ENCODE results near the gene DDR2.
A peak's percentile ranks its signal among the peaks of the same experiment; 100 is the strongest.
"Not testable (repeated sequence)": the region's sequence is repeated elsewhere in the genome, so short reads cannot be mapped to it uniquely, and the experiment has no call there.

The DDR2 gene

GRCh38 chr1:162732094-162732493, 99.8 kb downstream of the DDR2 start:
- no peak for DNase-seq (ENCODE audit: low read depth, low spot score)
- Histone ChIP-seq H3K27ac (peak overlapping the region; percentile 35; the same call in 1 of the 2 replicates), H3K36me3 (ENCODE audit: insufficient read depth, low read length) (peaks cover 74% of the 10 kb centered on the region), H3K9me3 (ENCODE audit: low read depth, low read length) (no peaks in the 10 kb centered on the region), H3K9ac (ENCODE audit: insufficient read length) (no peak overlapping the region), H3K4me3 (no peak overlapping the region)
- TF ChIP-seq FOXP2 (optimal IDR thresholded peaks at IDR 0.05; ENCODE audit: control extremely low read depth, extremely low read length, insufficient read depth) (no peak), EZH2 (IDR thresholded peaks at IDR 0.05) (no peak), POLR2AphosphoS5 (IDR thresholded peaks at IDR 0.05; ENCODE audit: borderline replicate concordance, low read depth, low read length) (no peak)

- H3K36me3 ChIP-seq (ENCODE audit: insufficient read depth, low read length), result peaks cover 74% of the 10 kb centered on the region
- peak overlapping the region; percentile 44; the same call in 1 of the 2 replicates for H3K27ac ChIP-seq
- H3K9me3 ChIP-seq (ENCODE audit: low read depth, low read length), result no peaks in the 10 kb centered on the region
- TF ChIP-seq POLR2AphosphoS5 (IDR thresholded peaks at IDR 0.05; ENCODE audit: borderline replicate concordance, low read depth, low read length) (no peak), EZH2 (IDR thresholded peaks at IDR 0.05) (no peak), FOXP2 (optimal IDR thresholded peaks at IDR 0.05; ENCODE audit: control extremely low read depth, extremely low read length, insufficient read depth) (no peak)
- no peak for DNase-seq (ENCODE audit: low read depth, low spot score)
- H3K9ac ChIP-seq (ENCODE audit: insufficient read length), result no peak overlapping the region
- H3K4me3 ChIP-seq, result no peak overlapping the region
These were observed 100.5 kb downstream of the DDR2 start for GRCh38 chr1:162732566-162733335.

- peak overlapping the region; percentile 44; the same call in 1 of the 2 replicates for H3K27ac ChIP-seq
- TF ChIP-seq EZH2 (IDR thresholded peaks at IDR 0.05) (no peak), POLR2AphosphoS5 (IDR thresholded peaks at IDR 0.05; ENCODE audit: borderline replicate concordance, low read depth, low read length) (no peak), FOXP2 (optimal IDR thresholded peaks at IDR 0.05; ENCODE audit: control extremely low read depth, extremely low read length, insufficient read depth) (no peak)
- H3K4me3 ChIP-seq, result no peak overlapping the region
- DNase-seq (ENCODE audit: low read depth, low spot score), result no peak
- no peak overlapping the region for H3K9ac ChIP-seq (ENCODE audit: insufficient read length)
- peaks cover 73% of the 10 kb centered on the region for H3K36me3 ChIP-seq (ENCODE audit: insufficient read depth, low read length)
- H3K9me3 ChIP-seq (ENCODE audit: low read depth, low read length), result no peaks in the 10 kb centered on the region
These were observed 101.0 kb downstream of the DDR2 start for GRCh38 chr1:162733336-162733590.

GRCh38 chr1:162734047-162734446, 101.8 kb downstream of the DDR2 start:
- Histone ChIP-seq H3K36me3 (ENCODE audit: insufficient read depth, low read length) (peaks cover 66% of the 10 kb centered on the region), H3K9ac (ENCODE audit: insufficient read length) (no peak overlapping the region), H3K9me3 (ENCODE audit: low read depth, low read length) (no peaks in the 10 kb centered on the region), H3K27ac (no peak overlapping the region), H3K4me3 (no peak overlapping the region)
- TF ChIP-seq POLR2AphosphoS5 (IDR thresholded peaks at IDR 0.05; ENCODE audit: borderline replicate concordance, low read depth, low read length), result no peak
- no peak for TF ChIP-seq EZH2 (IDR thresholded peaks at IDR 0.05)
- TF ChIP-seq FOXP2 (optimal IDR thresholded peaks at IDR 0.05; ENCODE audit: control extremely low read depth, extremely low read length, insufficient read depth), result no peak
- DNase-seq (ENCODE audit: low read depth, low spot score), result no peak

- H3K9ac ChIP-seq (ENCODE audit: insufficient read length), result no peak overlapping the region
- H3K27ac ChIP-seq, result no peak overlapping the region
- DNase-seq (ENCODE audit: low read depth, low spot score), result no peak
- H3K36me3 ChIP-seq (ENCODE audit: insufficient read depth, low read length), result peaks cover 71% of the 10 kb centered on the region
- no peak for TF ChIP-seq POLR2AphosphoS5 (IDR thresholded peaks at IDR 0.05; ENCODE audit: borderline replicate concordance, low read depth, low read length)
- TF ChIP-seq FOXP2 (optimal IDR thresholded peaks at IDR 0.05; ENCODE audit: control extremely low read depth, extremely low read length, insufficient read depth), result no peak
- no peak for TF ChIP-seq EZH2 (IDR thresholded peaks at IDR 0.05)
- no peaks in the 10 kb centered on the region for H3K9me3 ChIP-seq (ENCODE audit: low read depth, low read length)
- no peak overlapping the region for H3K4me3 ChIP-seq
These were observed 103.9 kb downstream of the DDR2 start for GRCh38 chr1:162736184-162736583.

GRCh38 chr1:162736633-162737067, 104.4 kb downstream of the DDR2 start:
- Histone ChIP-seq H3K4me3 (no peak overlapping the region), H3K9me3 (ENCODE audit: low read depth, low read length) (no peaks in the 10 kb centered on the region), H3K9ac (ENCODE audit: insufficient read length) (no peak overlapping the region), H3K36me3 (ENCODE audit: insufficient read depth, low read length) (peaks cover 73% of the 10 kb centered on the region), H3K27ac (no peak overlapping the region)
- no peak for DNase-seq (ENCODE audit: low read depth, low spot score)
- TF ChIP-seq POLR2AphosphoS5 (IDR thresholded peaks at IDR 0.05; ENCODE audit: borderline replicate concordance, low read depth, low read length) (no peak), FOXP2 (optimal IDR thresholded peaks at IDR 0.05; ENCODE audit: control extremely low read depth, extremely low read length, insufficient read depth) (no peak)

- Histone ChIP-seq H3K9me3 (ENCODE audit: low read depth, low read length) (peaks cover 11% of the 10 kb centered on the region), H3K9ac (ENCODE audit: insufficient read length) (no peak overlapping the region), H3K27ac (no peak overlapping the region), H3K4me3 (no peak overlapping the region), H3K36me3 (ENCODE audit: insufficient read depth, low read length) (peaks cover 72% of the 10 kb centered on the region)
- TF ChIP-seq POLR2AphosphoS5 (IDR thresholded peaks at IDR 0.05; ENCODE audit: borderline replicate concordance, low read depth, low read length) (no peak), FOXP2 (optimal IDR thresholded peaks at IDR 0.05; ENCODE audit: control extremely low read depth, extremely low read length, insufficient read depth) (no peak), EZH2 (IDR thresholded peaks at IDR 0.05) (no peak)
- DNase-seq (ENCODE audit: low read depth, low spot score), result no peak
These were observed 108.5 kb downstream of the DDR2 start for GRCh38 chr1:162740755-162741154.

GRCh38 chr1:162741574-162741973, 109.3 kb downstream of the DDR2 start:
- no peak for DNase-seq (ENCODE audit: low read depth, low spot score)
- Histone ChIP-seq H3K4me3 (no peak overlapping the region), H3K9ac (ENCODE audit: insufficient read length) (no peak overlapping the region), H3K9me3 (ENCODE audit: low read depth, low read length) (peaks cover 11% of the 10 kb centered on the region), H3K27ac (no peak overlapping the region), H3K36me3 (ENCODE audit: insufficient read depth, low read length) (peaks cover 72% of the 10 kb centered on the region)
- TF ChIP-seq EZH2 (IDR thresholded peaks at IDR 0.05) (no peak), POLR2AphosphoS5 (IDR thresholded peaks at IDR 0.05; ENCODE audit: borderline replicate concordance, low read depth, low read length) (no peak), FOXP2 (optimal IDR thresholded peaks at IDR 0.05; ENCODE audit: control extremely low read depth, extremely low read length, insufficient read depth) (no peak)

GRCh38 chr1:162746264-162746942, 114.1 kb downstream of the DDR2 start:
- H3K36me3 ChIP-seq (ENCODE audit: insufficient read depth, low read length), result peaks cover 50% of the 10 kb centered on the region
- not testable (repeated sequence) for H3K4me3 ChIP-seq; H3K27ac ChIP-seq; H3K9ac ChIP-seq (ENCODE audit: insufficient read length); DNase-seq (ENCODE audit: low read depth, low spot score)
- peaks cover 11% of the 10 kb centered on the region for H3K9me3 ChIP-seq (ENCODE audit: low read depth, low read length)
